Panc1 (cell line): ENCODE measurements around the gene PANK1.

Source experiments
- CTCF ChIP-seq: fragments of 450-650 bp; IDR thresholded peaks from 2 replicates; pipeline ENCODE4 v1.5.1; 2017; ENCODE audit warnings: mild to moderate bottlenecking
- POLR2AphosphoS5 ChIP-seq: IDR thresholded peaks from 2 replicates; pipeline ENCODE4 v1.6.1; 2012; ENCODE audit warnings: mild to moderate bottlenecking, low read depth, low read length, moderate library complexity
- REST ChIP-seq, 2 experiments: IDR thresholded peaks; 2 replicates each; pipeline ENCODE4 v1.6.1; 2011 to 2012; ENCODE audit warnings: low read depth in 2 of 2, control low read depth in 1 of 2, low read length in 1 of 2, mild to moderate bottlenecking in 1 of 2, moderate library complexity in 1 of 2; ENCODE audit not compliant: insufficient read depth in 1 of 2
- SIN3A ChIP-seq: IDR thresholded peaks from 2 replicates; pipeline ENCODE4 v1.6.1; 2012; ENCODE audit warnings: low read depth, mild to moderate bottlenecking, low read length, moderate library complexity, borderline replicate concordance; ENCODE audit not compliant: insufficient read depth

GRCh38 chr10:89589101-89589720 lies 55.8 kb downstream of the PANK1 start:
- no peak for TF ChIP-seq CTCF
- TF ChIP-seq POLR2AphosphoS5 = no peak
- no peak for TF ChIP-seq REST (IDR thresholded peaks at IDR 0.05; ENCODE audit: insufficient read depth in 1 of 2, low read depth in 2 of 2, low read length in 1 of 2)
- no peak for TF ChIP-seq SIN3A
